GM18499 (cell line): ENCODE data around the gene ASCL4.
"Not testable (repeated sequence)": the region's sequence is repeated elsewhere in the genome, so short reads cannot be mapped to it uniquely, and the experiment has no call there.

ENCODE experiments used
- ATAC-seq: cut with Tn5 transposase; IDR thresholded peaks from one replicate; pipeline ENCODE4 v1.9.1; 2021; ENCODE audit warnings: moderate number of reproducible peaks; ENCODE audit not compliant: insufficient read depth, unreplicated experiment

The ASCL4 gene

GRCh38 chr12:107774349-107775029, at the start of gene ASCL4:
TSS of gene ASCL4 (plus strand) at chr12:107774704. CDS start at chr12:107775219, 515 bp downstream.
- ATAC-seq: no peak

GRCh38 chr12:107727327-107727726, 47.2 kb upstream of the ASCL4 start:
- not testable (repeated sequence) for ATAC-seq

GRCh38 chr12:107727742-107728141, 46.8 kb upstream of the ASCL4 start:
- not testable (repeated sequence) for ATAC-seq

GRCh38 chr12:107730618-107731341, 43.7 kb upstream of the ASCL4 start:
- no peak for ATAC-seq

- ATAC-seq: no peak
These were observed 43.1 kb upstream of the ASCL4 start for GRCh38 chr12:107731366-107731765.

GRCh38 chr12:107732365-107732764, 42.1 kb upstream of the ASCL4 start:
- no peak for ATAC-seq

- ATAC-seq: no peak
These were observed 40.4 kb upstream of the ASCL4 start for GRCh38 chr12:107734139-107734538.

- ATAC-seq: no peak
These were observed 38.7 kb upstream of the ASCL4 start for GRCh38 chr12:107735763-107736162.

GRCh38 chr12:107736914-107737313, 37.6 kb upstream of the ASCL4 start:
- ATAC-seq: peak; percentile 77

- ATAC-seq: no peak
These were observed 26.0 kb upstream of the ASCL4 start for GRCh38 chr12:107748472-107748871.

GRCh38 chr12:107749083-107749482, 25.4 kb upstream of the ASCL4 start:
- no peak for ATAC-seq

GRCh38 chr12:107759410-107759809, 15.1 kb upstream of the ASCL4 start:
- ATAC-seq: no peak

- ATAC-seq: peak; percentile 9
These were observed 14.2 kb upstream of the ASCL4 start for GRCh38 chr12:107760207-107760808.

- peak; percentile 66 for ATAC-seq
These were observed 13.5 kb upstream of the ASCL4 start, which contains the start of gene PRDM4 for GRCh38 chr12:107760809-107761501. TSS of gene PRDM4 (minus strand) at chr12:107761137. CDS start at chr12:107760515, 622 bp downstream.

- no peak for ATAC-seq
These were observed 13.0 kb upstream of the ASCL4 start for GRCh38 chr12:107761502-107761904.

GRCh38 chr12:107762874-107763273, 11.6 kb upstream of the ASCL4 start:
- no peak for ATAC-seq

GRCh38 chr12:107764626-107765025, 9.9 kb upstream of the ASCL4 start:
- ATAC-seq: no peak

- no peak for ATAC-seq
These were observed 9.2 kb upstream of the ASCL4 start for GRCh38 chr12:107765316-107765715.

GRCh38 chr12:107767466-107767865, 7.0 kb upstream of the ASCL4 start:
- ATAC-seq: no peak

- ATAC-seq: no peak
These were observed 703 bp downstream of the ASCL4 start for GRCh38 chr12:107775093-107775721.
